HL-60 (cell line): Measurements from ENCODE around the gene EBI3.

Experiments
- CTCF ChIP-seq: IDR thresholded peaks from one replicate; pipeline ENCODE4 v1.5.1; 2011; ENCODE audit warnings: low read length, control low read depth, inconsistent platforms; ENCODE audit not compliant: insufficient read depth
- POLR2AphosphoS5 ChIP-seq: IDR thresholded peaks from 2 replicates; pipeline ENCODE4 v1.6.1; 2012; ENCODE audit warnings: low read depth
- SPI1 ChIP-seq: IDR thresholded peaks from 2 replicates; pipeline ENCODE4 v1.6.1; 2012; ENCODE audit warnings: low read depth, mild to moderate bottlenecking, borderline replicate concordance

- TF ChIP-seq POLR2AphosphoS5 (no peak), CTCF (no peak), SPI1 (no peak)
Observed at GRCh38 chr19:4277191-4277696, 47.9 kb downstream of the EBI3 start.
